B cell (primary cell): ENCODE results near the gene PANK3. TPM values are rescaled to one million over a fixed set of nuclear protein-coding genes. Genes with fewer than 3 reads are reported as not detected.
A peak's percentile ranks its signal among the peaks of the same experiment; 100 is the strongest.

Experiments used
- ATAC-seq: fragments of 200-7000 bp; cut with Tn5 transposase; one replicate; pipeline ENCODE4 v1.10.0; 2021; ENCODE audit warnings: low read depth, mild to moderate bottlenecking, moderate number of reproducible peaks, moderate library complexity
- CTCF ChIA-PET: fragments of 350-600 bp; sonication (Branson Sonifier 250); formaldehyde crosslinking; loops from one replicate; lab custom pipeline; 2021; ENCODE audit warnings: antibody characterized with exemption, inconsistent platforms; lab: Charles Lee
- POLR2A ChIA-PET: fragments of 350-600 bp; sonication (Branson Sonifier 250); formaldehyde crosslinking; loops from one replicate; lab custom pipeline; 2021; ENCODE audit warnings: antibody characterized with exemption; lab: Charles Lee
- DNase-seq: peaks from one replicate; pipeline ENCODE4 v3.0.0; 2013
- H2AFZ ChIP-seq: 2 replicates; pipeline ENCODE4 v1.6.1; 2012; ENCODE audit warnings: mild to moderate bottlenecking, low read depth, low read length; ENCODE audit not compliant: insufficient read depth, poor library complexity, severe bottlenecking
- H3K27ac ChIP-seq, 2 donors: 1 replicate in 1 of 2; 2 replicates in 1 of 2; pipeline ENCODE4 v1.5.1; 2012 to 2013; ENCODE audit warnings: low read length in 2 of 2, mild to moderate bottlenecking in 2 of 2, moderate library complexity in 1 of 2
- H3K27me3 ChIP-seq, 4 experiments: fragments of 200-600 bp in 1 of 4; sonication (generic) in 1 of 4; replicated peaks in 1 of 4; 1 replicate in 2 of 4; 2 replicates in 2 of 4; pipeline versions ENCODE4 v1.6.1 to v1.7.0; 2013 to 2016; ENCODE audit warnings: low read length in 3 of 4, mild to moderate bottlenecking in 2 of 4, mixed read lengths in 1 of 4, moderate library complexity in 1 of 4; ENCODE audit not compliant: insufficient read depth in 4 of 4, control insufficient read depth in 3 of 4; ENCODE audit errors: control extremely low read depth in 1 of 4
- H3K36me3 ChIP-seq, 2 experiments: replicated peaks in 1 of 2; 1 replicate in 1 of 2; 2 replicates in 1 of 2; pipeline versions ENCODE4 v1.6.1 to v1.7.1; 2013; ENCODE audit warnings: low read length in 1 of 2; ENCODE audit not compliant: insufficient read depth in 2 of 2, control insufficient read depth in 1 of 2; ENCODE audit errors: control extremely low read depth in 1 of 2, extremely low read depth in 1 of 2
- H3K4me1 ChIP-seq, 2 donors: fragments of 200-600 bp in 1 of 2; sonication (generic) in 1 of 2; 1 replicate in 1 of 2; 2 replicates in 1 of 2; pipeline versions ENCODE4 v1.5.1 to v1.6.1; 2013 to 2017; ENCODE audit warnings: low read length in 2 of 2; ENCODE audit not compliant: control insufficient read depth in 2 of 2, insufficient read depth in 2 of 2
- H3K4me2 ChIP-seq: replicated peaks from 2 replicates; pipeline ENCODE3; 2012; ENCODE audit warnings: mild to moderate bottlenecking, low read depth, low read length; ENCODE audit not compliant: poor library complexity, severe bottlenecking
- H3K4me3 ChIP-seq, 5 experiments: fragments of 200-600 bp in 1 of 5; sonication (generic) in 1 of 5; 1 replicate in 3 of 5; 2 replicates in 2 of 5; pipeline versions ENCODE4 v1.5.1 to v1.7.0; 2011 to 2016; ENCODE audit warnings: low read length in 4 of 5, mild to moderate bottlenecking in 4 of 5, low read depth in 2 of 5, control low read depth in 1 of 5, moderate library complexity in 1 of 5; ENCODE audit not compliant: insufficient read depth in 1 of 5; ENCODE audit errors: control extremely low read depth in 1 of 5, extremely low read depth in 1 of 5
- H3K79me2 ChIP-seq: fragments of 200-600 bp; sonication (generic); one replicate; pipeline ENCODE4 v1.6.0; 2016; ENCODE audit warnings: low read length; ENCODE audit not compliant: control insufficient read depth, insufficient read depth
- H3K9ac ChIP-seq: fragments of 200-600 bp; sonication (generic); 2 replicates; pipeline ENCODE4 v1.6.1; 2017; ENCODE audit warnings: mild to moderate bottlenecking, low read length, moderate library complexity
- H3K9me3 ChIP-seq, 3 donors: one replicate each; pipeline versions ENCODE4 v1.6.1 to v1.7.1; 2013; ENCODE audit warnings: low read length in 2 of 3; ENCODE audit not compliant: control insufficient read depth in 2 of 3, insufficient read depth in 1 of 3; ENCODE audit errors: control extremely low read depth in 1 of 3
- H4K20me1 ChIP-seq: 2 replicates; pipeline ENCODE4 v1.6.0; 2012; ENCODE audit warnings: mild to moderate bottlenecking, low read length; ENCODE audit not compliant: insufficient read depth, control insufficient read depth, poor library complexity, severe bottlenecking
- H3K27ac Mint-ChIP-seq: one replicate; pipeline ENCODE4 v1.8.0; 2021; ENCODE audit warnings: mixed read lengths
- H3K27me3 Mint-ChIP-seq: one replicate; pipeline ENCODE4 v1.8.0; 2021; ENCODE audit warnings: mixed read lengths
- H3K4me1 Mint-ChIP-seq: one replicate; pipeline ENCODE4 v1.8.0; 2021; ENCODE audit warnings: mixed read lengths
- H3K4me3 Mint-ChIP-seq: one replicate; pipeline ENCODE4 v1.8.0; 2021; ENCODE audit warnings: mixed read lengths
- H3K9me3 Mint-ChIP-seq: one replicate; pipeline ENCODE4 v1.8.0; 2022; ENCODE audit warnings: mixed read lengths; ENCODE audit not compliant: insufficient read depth
- CTCF ChIP-seq: fragments of 200-600 bp; IDR thresholded peaks from one replicate; pipeline ENCODE4 v1.8.0; 2022; ENCODE audit warnings: antibody characterized with exemption, mild to moderate bottlenecking
- EZH2 ChIP-seq: IDR thresholded peaks from 2 replicates; pipeline ENCODE4 v1.6.1; 2012; ENCODE audit warnings: borderline replicate concordance, low read depth, mild to moderate bottlenecking, moderate library complexity, low read length; ENCODE audit not compliant: insufficient read depth, poor library complexity, severe bottlenecking
- WGBS: methylation state at CpG from one replicate; pipeline ENCODE4 v1.1.5; 2013; ENCODE audit warnings: missing lambda C conversion rate; ENCODE audit not compliant: insufficient coverage; 5-methylcytosine and 5-hydroxymethylcytosine counted together
- intact Hi-C: fragments of 100-400 bp; cut with micrococcal nuclease; formaldehyde crosslinking; loops from one replicate; pipeline ENCODE4 v1.10.0; 2022
- polyA plus RNA-seq: library from polyadenylated mRNA; depleted of rRNA; stranded (reverse); fragments of >200 nt; gene quantifications from 2 replicates; pipeline ENCODE4 v1.2.3, GENCODE V29; 2012
- total RNA-seq, 2 donors: library from RNA; stranded (reverse); fragments of 120-200 nt in 1 of 2; gene quantifications; 1 replicate in 1 of 2; 2 replicates in 1 of 2; pipeline versions ENCODE4 v1.2.3 to v1.2.4, GENCODE V29; 2013 to 2022

Gene PANK3
- total and polyA plus RNA-seq, 2 donors (not counting 1 experiment from before 2014, with no cell fraction given) = 6.3 to 61.8 TPM

DNA sequence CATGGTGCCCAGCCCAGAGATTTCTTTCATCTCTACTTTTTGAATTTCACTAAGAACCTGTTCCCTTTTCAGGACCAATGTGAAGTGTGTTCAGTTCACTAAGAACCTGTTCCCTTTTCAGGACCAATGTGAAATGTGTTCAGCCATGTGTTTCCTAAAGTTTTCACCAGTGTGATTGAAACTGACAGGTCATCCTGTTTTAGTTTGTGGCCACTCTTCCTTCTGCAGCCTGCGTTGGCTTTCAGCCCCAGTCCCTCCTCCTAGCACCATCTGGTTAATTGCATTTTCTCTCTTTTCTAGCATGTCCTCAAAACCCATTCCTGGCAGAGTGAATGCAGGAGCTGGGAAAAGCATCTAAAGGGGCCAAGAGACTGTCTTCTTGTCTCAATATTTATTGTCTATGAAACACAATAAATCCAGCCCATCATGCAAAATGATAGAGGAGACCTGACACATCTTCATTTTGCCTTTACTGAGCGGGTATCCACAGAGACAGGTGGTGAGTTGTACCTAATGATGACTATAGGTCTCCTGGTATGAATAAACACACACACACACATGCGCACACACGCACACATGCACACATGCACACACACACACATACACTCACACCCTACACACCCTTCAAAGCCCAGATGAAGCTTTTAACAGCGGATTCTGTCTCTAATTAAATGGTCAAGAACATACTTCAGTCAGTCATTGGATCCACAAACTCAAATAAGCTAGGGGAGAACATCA lies 6.1 kb upstream of the PANK3 start:
- intact Hi-C loops = no loop called here
- Histone ChIP-seq H4K20me1 (no peaks in the 10 kb centered on the region), H3K4me2 (no peak overlapping the region), H3K36me3 (no peaks in the 10 kb centered on the region), H2AFZ (no peak overlapping the region), H3K27ac (no peak overlapping the region), H3K9me3 (no peaks in the 10 kb centered on the region), H3K79me2 (no peaks in the 10 kb centered on the region), H3K27me3 (peaks cover 0 to 5% (median 0%) of the 10 kb centered on the region in 4 experiments), H3K4me1 (peaks cover 2 to 8% of the 10 kb centered on the region in 2 donors), H3K4me3 (no peak overlapping the region), H3K9ac (no peak overlapping the region)
- DNase-seq = no peak
- POLR2A ChIA-PET = no interaction called here
- no peak overlapping the region for H3K27ac Mint-ChIP-seq
- H3K4me1 Mint-ChIP-seq = peaks cover 8% of the 10 kb centered on the region
- H3K9me3 Mint-ChIP-seq = no peaks in the 10 kb centered on the region
- no peak for ATAC-seq
- no peak overlapping the region for H3K4me3 Mint-ChIP-seq
- CTCF ChIA-PET = no interaction called here
- peaks cover 21% of the 10 kb centered on the region for H3K27me3 Mint-ChIP-seq
- WGBS = 45% methylated on average over 2 of the region's 5 CpGs
- TF ChIP-seq CTCF (no peak), EZH2 (no peak)

GRCh38 chr5:168583742-168584482 lies 4.7 kb upstream of the PANK3 start:
- H3K4me1 ChIP-seq = peaks cover 7 to 12% of the 10 kb centered on the region in 2 donors
- no peak overlapping the region for H3K4me2 ChIP-seq
- no peaks in the 10 kb centered on the region for H3K9me3 ChIP-seq
- TF ChIP-seq CTCF = no peak
- TF ChIP-seq EZH2 = no peak
- no peak overlapping the region for H3K4me3 Mint-ChIP-seq
- WGBS = 60% methylated on average over 1 of the region's 2 CpGs
- H2AFZ ChIP-seq = peak overlapping the region; percentile 36
- DNase-seq = peak; percentile 11
- peaks cover 0 to 5% (median 0%) of the 10 kb centered on the region in 4 experiments for H3K27me3 ChIP-seq
- peaks cover 17% of the 10 kb centered on the region for H3K4me1 Mint-ChIP-seq
- no peak overlapping the region for H3K9ac ChIP-seq
- intact Hi-C loops = no loop called here
- H3K36me3 ChIP-seq = no peaks in the 10 kb centered on the region
- H3K27ac ChIP-seq = no peak overlapping the region
- peaks cover 2% of the 10 kb centered on the region for H4K20me1 ChIP-seq
- POLR2A ChIA-PET = no interaction called here
- peaks cover 2% of the 10 kb centered on the region for H3K79me2 ChIP-seq
- H3K27me3 Mint-ChIP-seq = peaks cover 20% of the 10 kb centered on the region
- no peak overlapping the region for H3K27ac Mint-ChIP-seq
- CTCF ChIA-PET = no interaction called here
- no peak for ATAC-seq
- H3K4me3 ChIP-seq = no peak overlapping the region
- no peaks in the 10 kb centered on the region for H3K9me3 Mint-ChIP-seq
